HL-60/S4 treated with retinoic acid at 250 ng/mL for 4 days and 3 days (cell line): ENCODE measurements around the gene MACC1.

Source experiments
- in situ Hi-C: fragments of 300-500 bp; cut with MboI; formaldehyde crosslinking; loops from 2 replicates; pipeline ENCODE4 v1.7.0; 2022; ENCODE audit warnings: low sequenced_read_pairs

MACC1 gene

GRCh38 chr7:20085086-20085485 lies 132.1 kb downstream of the MACC1 start:
- in situ Hi-C loops: no loop called here
